HTERT RPE-1 (cell line): ENCODE results near the gene RWDD1.
"Not testable (repeated sequence)": the region's sequence is repeated elsewhere in the genome, so short reads cannot be mapped to it uniquely, and the experiment has no call there.

ENCODE experiments used
- in situ Hi-C: fragments of 300-500 bp; cut with MboI; formaldehyde crosslinking; loops from 4 replicates; pipeline ENCODE4 v1.14.3; 2020; ENCODE audit warnings: low sequenced_read_pairs

Gene RWDD1

GRCh38 chr6:116604868-116605267, 33.6 kb downstream of the RWDD1 start:
- in situ Hi-C loops: not testable (repeated sequence)

- in situ Hi-C loops: no loop called here
These were observed 34.6 kb downstream of the RWDD1 start for GRCh38 chr6:116605935-116606334.

- in situ Hi-C loops: no loop called here
These were observed 39.8 kb downstream of the RWDD1 start for GRCh38 chr6:116611056-116611455.

- in situ Hi-C loops: no loop called here
These were observed 44.8 kb downstream of the RWDD1 start, which contains the start of gene RSPH4A for GRCh38 chr6:116615937-116616736. RSPH4A (plus strand) TSS chr6:116616479; CDS start chr6:116616624, 145 bp downstream.

GRCh38 chr6:116616737-116617053, 45.4 kb downstream of the RWDD1 start:
- in situ Hi-C loops: no loop called here

- in situ Hi-C loops: no loop called here
These were observed 52.9 kb downstream of the RWDD1 start for GRCh38 chr6:116624036-116624805.

GRCh38 chr6:116625872-116626271, 54.6 kb downstream of the RWDD1 start:
- in situ Hi-C loops: no loop called here

- in situ Hi-C loops: no loop called here
These were observed 58.3 kb downstream of the RWDD1 start for GRCh38 chr6:116629563-116629981.

- in situ Hi-C loops: no loop called here
These were observed 60.2 kb downstream of the RWDD1 start for GRCh38 chr6:116631379-116631990.

GRCh38 chr6:116633685-116634084, 62.4 kb downstream of the RWDD1 start:
- in situ Hi-C loops: no loop called here
